HEK293 (cell line): ENCODE measurements around the gene DDX25.

Source experiments
- CTCF ChIA-PET: fragments of 350-600 bp; formaldehyde crosslinking; extraction: SDS; loops from one replicate; lab custom pipeline; 2021; ENCODE audit warnings: antibody characterized with exemption; lab: Yijun Ruan, JAX
- POLR2A ChIA-PET: fragments of 300-600 bp; formaldehyde crosslinking; extraction: SDS; loops from one replicate; lab custom pipeline; 2020; ENCODE audit warnings: antibody characterized with exemption, inconsistent platforms; lab: Yijun Ruan, JAX
- H3K27ac ChIP-seq: fragments of 200-500 bp; sonication (Bioruptor generic); 2 replicates; pipeline ENCODE4 v1.5.1; 2014; ENCODE audit warnings: low read depth, low read length, control low read depth, inconsistent platforms; ENCODE audit errors: extremely low read depth
- H3K36me3 ChIP-seq, 2 experiments: fragments of 200-500 bp in 1 of 2; sonication (Bioruptor generic) in 1 of 2; 1 replicate in 1 of 2; 2 replicates in 1 of 2; pipeline ENCODE4 v1.5.1; 2014 to 2017; ENCODE audit warnings: inconsistent platforms in 2 of 2, low read length in 2 of 2; ENCODE audit not compliant: control insufficient read depth in 2 of 2, insufficient read depth in 1 of 2
- H3K4me1 ChIP-seq: fragments of 200-500 bp; sonication (Bioruptor generic); 2 replicates; pipeline ENCODE4 v1.5.1; 2014; ENCODE audit warnings: mild to moderate bottlenecking, low read length, inconsistent platforms; ENCODE audit not compliant: control insufficient read depth, insufficient read depth
- H3K4me3 ChIP-seq: 2 replicates; pipeline ENCODE4 v1.5.1; 2011; ENCODE audit warnings: low read depth, mild to moderate bottlenecking, control low read depth, low read length, moderate library complexity
- H3K9me3 ChIP-seq: fragments of 200-500 bp; sonication (Bioruptor generic); 2 replicates; pipeline ENCODE4 v1.5.1; 2014; ENCODE audit warnings: low read depth, low read length, inconsistent platforms; ENCODE audit not compliant: control insufficient read depth, insufficient read depth
- HOXC10 ChIP-seq: sonication (generic); formaldehyde crosslinking; IDR thresholded peaks from 2 replicates; pipeline ENCODE4 v1.8.1; 2023; ENCODE audit warnings: mild to moderate bottlenecking, missing genetic modification reagents
- ZBTB17 ChIP-seq: fragments of 450-650 bp; formaldehyde crosslinking; IDR thresholded peaks from 2 replicates; pipeline ENCODE4 v1.5.1; 2016; ENCODE audit warnings: missing biosample characterization, missing genetic modification characterization
- ZBTB21 ChIP-seq: fragments of 450-650 bp; formaldehyde crosslinking; IDR thresholded peaks from 2 replicates; pipeline ENCODE4 v1.5.1; 2017; ENCODE audit warnings: missing biosample characterization, missing genetic modification characterization
- ZBTB48 ChIP-seq: fragments of 450-650 bp; formaldehyde crosslinking; IDR thresholded peaks from 2 replicates; pipeline ENCODE4 v1.5.1; 2016; ENCODE audit warnings: missing biosample characterization, missing genetic modification characterization
- ZEB2 ChIP-seq: fragments of 450-650 bp; formaldehyde crosslinking; IDR thresholded peaks from 2 replicates; pipeline ENCODE4 v1.5.1; 2016; ENCODE audit warnings: missing biosample characterization, missing genetic modification characterization
- ZNF174 ChIP-seq: fragments of 450-650 bp; formaldehyde crosslinking; IDR thresholded peaks from 2 replicates; pipeline ENCODE4 v1.5.0; 2017; ENCODE audit warnings: missing biosample characterization, mild to moderate bottlenecking, missing genetic modification characterization
- ZNF391 ChIP-seq: fragments of 450-650 bp; formaldehyde crosslinking; IDR thresholded peaks from 2 replicates; pipeline ENCODE4 v1.5.1; 2016; ENCODE audit warnings: low read depth, missing biosample characterization, missing genetic modification characterization, borderline replicate concordance
- ZNF423 ChIP-seq: fragments of 450-650 bp; formaldehyde crosslinking; IDR thresholded peaks from 2 replicates; pipeline ENCODE4 v1.5.1; 2016; ENCODE audit warnings: missing biosample characterization, missing genetic modification characterization
- ZNF48 ChIP-seq: fragments of 450-650 bp; formaldehyde crosslinking; IDR thresholded peaks from 2 replicates; pipeline ENCODE4 v1.5.1; 2016; ENCODE audit warnings: missing biosample characterization, missing genetic modification characterization
- ZNF548 ChIP-seq: fragments of 450-650 bp; formaldehyde crosslinking; IDR thresholded peaks from 2 replicates; pipeline ENCODE4 v1.5.1; 2016; ENCODE audit warnings: missing biosample characterization, missing genetic modification characterization
- ZNF785 ChIP-seq: fragments of 450-650 bp; formaldehyde crosslinking; IDR thresholded peaks from 2 replicates; pipeline ENCODE4 v1.5.1; 2016; ENCODE audit warnings: missing biosample characterization, missing genetic modification characterization
- ZNF791 ChIP-seq: fragments of 450-650 bp; formaldehyde crosslinking; IDR thresholded peaks from 2 replicates; pipeline ENCODE4 v1.5.1; 2016; ENCODE audit warnings: missing biosample characterization, missing genetic modification characterization
- TF ChIP-seq, protein P1 (sequence below): sonication (generic); formaldehyde crosslinking; IDR thresholded peaks from 2 replicates; pipeline ENCODE4 v1.8.1; 2022; ENCODE audit warnings: mild to moderate bottlenecking, moderate library complexity, missing genetic modification reagents
- TF ChIP-seq, protein P2 (sequence below): fragments of 450-650 bp; formaldehyde crosslinking; IDR thresholded peaks from 2 replicates; pipeline ENCODE4 v1.5.1; 2017; ENCODE audit warnings: missing biosample characterization, missing genetic modification characterization
- TF ChIP-seq, protein P3 (sequence below): fragments of 450-650 bp; formaldehyde crosslinking; conservative IDR thresholded peaks from 2 replicates; pipeline ENCODE4 v1.5.1; 2016; ENCODE audit warnings: low read depth, missing biosample characterization, missing genetic modification characterization

DDX25 gene

DNA sequence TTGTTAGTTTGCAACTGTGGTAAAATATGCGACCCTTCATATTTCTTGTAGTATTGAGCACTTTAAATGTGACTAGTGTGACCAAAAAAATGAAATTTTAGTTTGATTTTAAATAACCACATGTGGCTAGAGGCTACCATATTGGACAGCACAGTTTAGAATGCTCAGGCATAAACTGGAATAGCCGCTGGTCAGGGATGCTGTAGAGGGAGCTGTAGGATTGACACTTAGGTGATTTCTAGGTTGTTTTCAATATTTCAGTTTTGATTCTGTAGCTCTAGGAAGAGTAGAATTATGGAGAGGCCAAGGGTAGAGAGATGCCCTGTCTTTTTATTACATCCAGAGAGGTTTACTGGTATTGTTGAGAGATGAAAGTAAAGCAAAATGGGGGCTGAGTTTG is 30.7 kb downstream of the DDX25 start:
- CTCF ChIA-PET, result interaction anchor here (1.1 to 1.3 kb wide), 3 partner anchors 124 to 260 kb away, joined by 3 to 5 read pairs (median 3); no protein-coding TSS in a partner anchor
- Histone ChIP-seq H3K27ac (no peak overlapping the region), H3K36me3 (no peaks in the 10 kb centered on the region), H3K4me1 (no peaks in the 10 kb centered on the region), H3K4me3 (no peak overlapping the region), H3K9me3 (no peaks in the 10 kb centered on the region)
- no peak for TF ChIP-seq HOXC10 (CRISPR knock-in tag)
- TF ChIP-seq ZBTB48 (tag by site-specific recombination), result no peak
- no peak for TF ChIP-seq ZNF785
- TF ChIP-seq ZNF548 (tag by site-specific recombination), result no peak
- no peak for TF ChIP-seq ZBTB21 (tag by site-specific recombination)
- TF ChIP-seq, protein P1, sequence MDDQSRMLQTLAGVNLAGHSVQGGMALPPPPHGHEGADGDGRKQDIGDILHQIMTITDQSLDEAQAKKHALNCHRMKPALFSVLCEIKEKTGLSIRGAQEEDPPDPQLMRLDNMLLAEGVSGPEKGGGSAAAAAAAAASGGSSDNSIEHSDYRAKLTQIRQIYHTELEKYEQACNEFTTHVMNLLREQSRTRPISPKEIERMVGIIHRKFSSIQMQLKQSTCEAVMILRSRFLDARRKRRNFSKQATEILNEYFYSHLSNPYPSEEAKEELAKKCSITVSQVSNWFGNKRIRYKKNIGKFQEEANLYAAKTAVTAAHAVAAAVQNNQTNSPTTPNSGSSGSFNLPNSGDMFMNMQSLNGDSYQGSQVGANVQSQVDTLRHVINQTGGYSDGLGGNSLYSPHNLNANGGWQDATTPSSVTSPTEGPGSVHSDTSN, result no peak
- TF ChIP-seq ZEB2, result no peak
- TF ChIP-seq ZNF174, result no peak
- no peak for TF ChIP-seq ZNF791 (tag by site-specific recombination)
- TF ChIP-seq, protein P2, sequence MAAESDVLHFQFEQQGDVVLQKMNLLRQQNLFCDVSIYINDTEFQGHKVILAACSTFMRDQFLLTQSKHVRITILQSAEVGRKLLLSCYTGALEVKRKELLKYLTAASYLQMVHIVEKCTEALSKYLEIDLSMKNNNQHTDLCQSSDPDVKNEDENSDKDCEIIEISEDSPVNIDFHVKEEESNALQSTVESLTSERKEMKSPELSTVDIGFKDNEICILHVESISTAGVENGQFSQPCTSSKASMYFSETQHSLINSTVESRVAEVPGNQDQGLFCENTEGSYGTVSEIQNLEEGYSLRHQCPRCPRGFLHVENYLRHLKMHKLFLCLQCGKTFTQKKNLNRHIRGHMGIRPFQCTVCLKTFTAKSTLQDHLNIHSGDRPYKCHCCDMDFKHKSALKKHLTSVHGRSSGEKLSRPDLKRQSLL (tag by site-specific recombination), result no peak
- no peak for TF ChIP-seq ZNF48 (tag by site-specific recombination)
- TF ChIP-seq, all 188 proteins: peak for 0
- POLR2A ChIA-PET, result no interaction called here

DNA sequence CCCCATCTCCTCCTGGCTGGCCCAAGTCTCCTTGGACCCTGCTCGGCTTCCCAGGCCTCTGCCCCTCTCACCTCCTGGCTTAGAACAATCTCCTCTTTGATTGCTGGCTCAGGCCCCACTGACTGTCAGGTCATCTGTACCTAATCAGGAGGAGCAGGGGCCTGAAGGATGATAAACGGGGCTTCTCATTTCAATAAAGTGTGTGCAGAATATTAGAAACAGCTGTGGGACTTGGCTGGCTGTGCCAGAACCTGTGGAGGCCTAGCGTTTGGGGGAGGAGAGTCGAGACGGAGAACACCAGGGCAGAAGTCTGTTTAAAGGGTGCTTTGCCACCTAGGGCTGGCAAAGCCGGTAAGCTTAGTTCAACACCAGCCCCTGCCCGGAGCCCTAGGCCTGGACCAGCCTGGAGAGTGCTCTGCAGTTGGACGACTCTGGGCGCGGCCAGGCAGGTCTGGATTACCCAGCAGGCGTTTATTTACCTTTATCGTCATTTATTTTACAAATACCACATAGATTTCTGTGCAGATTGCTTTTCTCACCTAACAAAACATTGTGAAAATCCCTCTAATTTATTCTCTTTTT is 31.4 kb downstream of the DDX25 start:
- POLR2A ChIA-PET, result no interaction called here
- TF ChIP-seq ZBTB17 (tag by site-specific recombination) (0 out of 2 replicates have a peak, but pooled peaks have one; percentile 16), ZNF391 (tag by site-specific recombination) (no peak)

DNA sequence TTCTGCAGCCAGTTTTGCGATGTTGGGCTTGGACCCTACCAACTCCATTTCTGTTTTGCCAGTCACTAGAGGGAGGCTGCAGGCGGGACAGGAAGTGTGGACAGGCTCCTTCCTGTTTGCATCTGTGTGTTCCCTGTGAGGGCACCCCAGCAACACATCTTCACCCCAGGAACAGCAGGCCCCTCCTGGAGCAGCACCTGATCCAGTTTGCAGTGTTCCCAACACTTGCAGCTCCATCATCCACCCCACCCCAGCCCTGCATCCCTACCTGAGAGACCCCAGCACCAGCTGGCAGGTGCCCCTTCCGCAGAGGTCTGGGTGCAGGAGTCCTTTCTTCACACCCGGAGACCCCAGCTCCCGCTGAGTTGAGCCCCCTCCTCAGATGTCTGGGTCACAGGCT is 34.1 kb downstream of the DDX25 start:
- Histone ChIP-seq H3K9me3 (no peaks in the 10 kb centered on the region), H3K4me3 (no peak overlapping the region), H3K27ac (no peak overlapping the region), H3K4me1 (no peaks in the 10 kb centered on the region), H3K36me3 (no peaks in the 10 kb centered on the region)
- ChIA-PET POLR2A (no interaction called here), CTCF (interaction anchor here (1.7 to 1.9 kb wide), 3 partner anchors 16 to 255 kb away, joined by 6 to 8 read pairs (median 6); no protein-coding TSS in a partner anchor)
- no peak for TF ChIP-seq ZNF423 (tag by site-specific recombination)
- TF ChIP-seq, protein P3, sequence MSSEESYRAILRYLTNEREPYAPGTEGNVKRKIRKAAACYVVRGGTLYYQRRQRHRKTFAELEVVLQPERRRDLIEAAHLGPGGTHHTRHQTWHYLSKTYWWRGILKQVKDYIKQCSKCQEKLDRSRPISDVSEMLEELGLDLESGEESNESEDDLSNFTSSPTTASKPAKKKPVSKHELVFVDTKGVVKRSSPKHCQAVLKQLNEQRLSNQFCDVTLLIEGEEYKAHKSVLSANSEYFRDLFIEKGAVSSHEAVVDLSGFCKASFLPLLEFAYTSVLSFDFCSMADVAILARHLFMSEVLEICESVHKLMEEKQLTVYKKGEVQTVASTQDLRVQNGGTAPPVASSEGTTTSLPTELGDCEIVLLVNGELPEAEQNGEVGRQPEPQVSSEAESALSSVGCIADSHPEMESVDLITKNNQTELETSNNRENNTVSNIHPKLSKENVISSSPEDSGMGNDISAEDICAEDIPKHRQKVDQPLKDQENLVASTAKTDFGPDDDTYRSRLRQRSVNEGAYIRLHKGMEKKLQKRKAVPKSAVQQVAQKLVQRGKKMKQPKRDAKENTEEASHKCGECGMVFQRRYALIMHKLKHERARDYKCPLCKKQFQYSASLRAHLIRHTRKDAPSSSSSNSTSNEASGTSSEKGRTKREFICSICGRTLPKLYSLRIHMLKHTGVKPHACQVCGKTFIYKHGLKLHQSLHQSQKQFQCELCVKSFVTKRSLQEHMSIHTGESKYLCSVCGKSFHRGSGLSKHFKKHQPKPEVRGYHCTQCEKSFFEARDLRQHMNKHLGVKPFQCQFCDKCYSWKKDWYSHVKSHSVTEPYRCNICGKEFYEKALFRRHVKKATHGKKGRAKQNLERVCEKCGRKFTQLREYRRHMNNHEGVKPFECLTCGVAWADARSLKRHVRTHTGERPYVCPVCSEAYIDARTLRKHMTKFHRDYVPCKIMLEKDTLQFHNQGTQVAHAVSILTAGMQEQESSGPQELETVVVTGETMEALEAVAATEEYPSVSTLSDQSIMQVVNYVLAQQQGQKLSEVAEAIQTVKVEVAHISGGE (tag by site-specific recombination), result peak; percentile 28; the same call in 1 of the 2 replicates

More for the DNA sequence above, 31.4 kb downstream of the DDX25 start:
- CTCF ChIA-PET, result interaction anchor here (0.9 to 1.8 kb wide), 5 partner anchors 13 to 259 kb away, joined by 3 to 10 read pairs (median 3); no protein-coding TSS in a partner anchor
- Histone ChIP-seq H3K36me3 (no peaks in the 10 kb centered on the region), H3K4me3 (no peak overlapping the region), H3K9me3 (no peaks in the 10 kb centered on the region), H3K27ac (no peak overlapping the region), H3K4me1 (no peaks in the 10 kb centered on the region)
